HepG2 (cell line): ENCODE results near the gene RAB36. TPM values are rescaled to one million over a fixed set of nuclear protein-coding genes. Genes with fewer than 3 reads are reported as not detected.

Source experiments
- ATAC-seq: fragments of 200-7000 bp; cut with Tn5 transposase; 3 replicates; pipeline ENCODE4 v1.9.1; 2020; ENCODE audit warnings: mild to moderate bottlenecking, moderate library complexity
- BruUV-seq: library from RNA; stranded (reverse); fragments of 400-500 nt; replicated peaks from 2 replicates; lab custom pipeline; 2021; lab: Mats Ljungman, UMichigan
- CTCF ChIA-PET: fragments of 300-600 bp; formaldehyde crosslinking; extraction: SDS; loops from one replicate; lab custom pipeline; 2021; ENCODE audit warnings: low total read pairs, inconsistent platforms, low intra/inter-chr PET ratio; lab: Yijun Ruan, JAX
- POLR2A ChIA-PET: fragments of 350-600 bp; sonication (Branson Sonifier 250); formaldehyde crosslinking; loops from one replicate; lab custom pipeline; 2020; ENCODE audit warnings: antibody characterized with exemption, inconsistent platforms; lab: Yijun Ruan, JAX
- DNase-seq: peaks from one replicate; pipeline ENCODE4 v3.0.0-alpha.2; 2015; ENCODE audit warnings: low spot score
- FAIRE-seq: peaks from 3 replicates; lab custom pipeline; 2011; peaks lifted over from hg19 to GRCh38; lab: Jason Lieb, UNC
- H2AFZ ChIP-seq: one replicate; pipeline ENCODE4 v1.6.1; 2011; ENCODE audit warnings: low read length, inconsistent platforms
- H3K27ac ChIP-seq: fragments of 300-600 bp; 3 replicates; pipeline ENCODE4 v1.8.0; 2011; ENCODE audit warnings: mixed run types, mild to moderate bottlenecking, mixed read lengths, low read length, inconsistent platforms; ENCODE audit not compliant: insufficient read depth; ENCODE audit errors: extremely low read length
- H3K27me3 ChIP-seq, 2 experiments: fragments of 200-600 bp in 1 of 2; 2 replicates in 1 of 2; 3 replicates in 1 of 2; pipeline versions ENCODE4 v1.6.0 to v1.8.0; 2011; ENCODE audit warnings: low read length in 2 of 2, mild to moderate bottlenecking in 2 of 2, moderate library complexity in 2 of 2, inconsistent platforms in 1 of 2; ENCODE audit not compliant: insufficient read depth in 2 of 2, control insufficient read depth in 1 of 2
- H3K36me3 ChIP-seq, 2 experiments: fragments of 200-600 bp in 1 of 2; replicated peaks in 1 of 2; 2 replicates in 1 of 2; 3 replicates in 1 of 2; pipeline versions ENCODE4 v1.5.1 to v1.8.0; 2011; ENCODE audit warnings: low read length in 2 of 2, inconsistent platforms in 1 of 2; ENCODE audit not compliant: insufficient read depth in 2 of 2, control insufficient read depth in 1 of 2
- H3K4me1 ChIP-seq: 2 replicates; pipeline ENCODE4 v1.5.1; 2012; ENCODE audit warnings: low read length, inconsistent platforms; ENCODE audit not compliant: insufficient read depth
- H3K4me2 ChIP-seq: 2 replicates; pipeline ENCODE4 v1.6.0; 2011; ENCODE audit warnings: low read depth, low read length, inconsistent platforms
- H3K4me3 ChIP-seq, 3 experiments: fragments of 200-600 bp in 1 of 3; sonication (generic), shearing (Covaris generic) in 1 of 3; replicated peaks in 1 of 3; 2 replicates each; pipeline ENCODE4 v1.5.1; 2011 to 2016; ENCODE audit warnings: low read length in 3 of 3, inconsistent platforms in 2 of 3, low read depth in 2 of 3, mild to moderate bottlenecking in 2 of 3, control low read depth in 1 of 3, mixed read lengths in 1 of 3; ENCODE audit not compliant: insufficient read depth in 1 of 3
- H3K79me2 ChIP-seq: one replicate; pipeline ENCODE4 v1.6.1; 2011; ENCODE audit warnings: low read length, inconsistent platforms; ENCODE audit not compliant: insufficient read depth
- H3K9ac ChIP-seq: 2 replicates; pipeline ENCODE4 v1.6.0; 2011; ENCODE audit warnings: mild to moderate bottlenecking, low read depth, low read length, inconsistent platforms; ENCODE audit not compliant: insufficient read depth
- H3K9me3 ChIP-seq: 2 replicates; pipeline ENCODE4 v1.5.1; 2012; ENCODE audit warnings: mild to moderate bottlenecking, low read length
- H4K20me1 ChIP-seq: 2 replicates; pipeline ENCODE4 v1.6.0; 2011; ENCODE audit warnings: inconsistent platforms, mild to moderate bottlenecking, low read length, moderate library complexity; ENCODE audit not compliant: insufficient read depth
- JARID2 ChIP-seq: sonication (generic); formaldehyde crosslinking; IDR thresholded peaks from 2 replicates; pipeline ENCODE4 v1.8.1; 2023; ENCODE audit warnings: missing genetic modification reagents, inconsistent platforms; ENCODE audit not compliant: insufficient replicate concordance
- KLF15 ChIP-seq: sonication (generic); formaldehyde crosslinking; IDR thresholded peaks from 2 replicates; pipeline ENCODE4 v1.8.1; 2023; ENCODE audit warnings: borderline replicate concordance, mild to moderate bottlenecking, inconsistent platforms, missing genetic modification reagents, mixed read lengths
- MIXL1 ChIP-seq: IDR thresholded peaks from 2 replicates; pipeline ENCODE4 v1.6.1; 2016
- MTF1 ChIP-seq: sonication (generic); formaldehyde crosslinking; IDR thresholded peaks from 2 replicates; pipeline ENCODE4 v1.5.0; 2020; ENCODE audit warnings: missing genetic modification reagents
- MYC ChIP-seq: sonication (generic); formaldehyde crosslinking; IDR thresholded peaks from 2 replicates; pipeline ENCODE4 v1.9.0; 2021; ENCODE audit warnings: missing genetic modification reagents, borderline replicate concordance
- REL ChIP-seq: sonication (generic); formaldehyde crosslinking; conservative IDR thresholded peaks from 2 replicates; pipeline ENCODE4 v1.8.0; 2022; ENCODE audit warnings: mild to moderate bottlenecking, missing genetic modification reagents, moderate library complexity
- ZIK1 ChIP-seq: sonication (generic); formaldehyde crosslinking; IDR thresholded peaks from 2 replicates; pipeline ENCODE4 v1.5.0; 2020; ENCODE audit warnings: mild to moderate bottlenecking, low read depth, missing genetic modification reagents, borderline replicate concordance
- ZNF124 ChIP-seq: sonication (generic); formaldehyde crosslinking; IDR thresholded peaks from 2 replicates; pipeline ENCODE4 v1.4.0; 2020; ENCODE audit warnings: missing genetic modification reagents
- ZNF446 ChIP-seq: sonication (generic); formaldehyde crosslinking; IDR thresholded peaks from 2 replicates; pipeline ENCODE4 v1.5.0; 2020; ENCODE audit warnings: mild to moderate bottlenecking, missing genetic modification reagents
- ZNF747 ChIP-seq: sonication (generic); formaldehyde crosslinking; IDR thresholded peaks from 2 replicates; pipeline ENCODE4 v1.8.1; 2023; ENCODE audit warnings: missing genetic modification reagents, mild to moderate bottlenecking, borderline replicate concordance
- ZNF841 ChIP-seq: sonication (generic); formaldehyde crosslinking; IDR thresholded peaks from 2 replicates; pipeline ENCODE4 v1.8.1; 2023; ENCODE audit warnings: missing genetic modification reagents, borderline replicate concordance
- WGBS: methylation state at CpG from one replicate; pipeline ENCODE4 v1.1.6; 2017; ENCODE audit warnings: low lambda C conversion rate; 5-methylcytosine and 5-hydroxymethylcytosine counted together
- in situ Hi-C: cut with HindIII; loops from 2 replicates; pipeline ENCODE4 v1.10.0; 2017; ENCODE audit warnings: low pct_unique_long_range_greater_than_20kb; ENCODE audit not compliant: extremely low pct_ligation_motif_present
- intact Hi-C: fragments of 100-400 bp; cut with micrococcal nuclease; formaldehyde crosslinking; loops from one replicate; pipeline ENCODE4 v1.10.0; 2022; ENCODE audit not compliant: unreplicated experiment
- polyA plus RNA-seq, 8 experiments: library from polyadenylated mRNA; depleted of rRNA in 3 of 8; stranded (reverse) in 7 of 8; unstranded in 1 of 8; fragments of >200 nt; fragmentation: Illumina TruSeq in 4 of 8; extraction: Trizol in 4 of 8; gene quantifications; 2 replicates each; pipeline versions ENCODE4 v1.2.1 to v1.2.3, GENCODE V29; 2011 to 2016; ENCODE audit warnings: low read depth in 4 of 8, missing spikeins in 1 of 8, mixed read lengths in 1 of 8; ENCODE audit not compliant: insufficient read depth in 1 of 8
- total RNA-seq, 5 experiments: library from RNA; depleted of rRNA; stranded (reverse); fragments of >200 nt; fragmentation: Illumina TruSeq; extraction: Trizol; gene quantifications; 2 replicates each; pipeline ENCODE4 v1.2.3, GENCODE V29; 2016; ENCODE audit warnings: low read depth in 1 of 5
- TF ChIP-seq, protein P1 (sequence below): IDR thresholded peaks from 2 replicates; pipeline ENCODE4 v1.6.1; 2016; ENCODE audit warnings: low read depth, control low read depth
- TF ChIP-seq, protein P2 (sequence below): IDR thresholded peaks from 2 replicates; pipeline ENCODE4 v1.6.1; 2016; ENCODE audit warnings: low read depth

RAB36 gene
- total and polyA plus RNA-seq, 2 of the 13 experiments (the other 11 are each of a cell fraction or from before 2014, with no cell fraction given) = 0.24 to 0.86 TPM

DNA sequence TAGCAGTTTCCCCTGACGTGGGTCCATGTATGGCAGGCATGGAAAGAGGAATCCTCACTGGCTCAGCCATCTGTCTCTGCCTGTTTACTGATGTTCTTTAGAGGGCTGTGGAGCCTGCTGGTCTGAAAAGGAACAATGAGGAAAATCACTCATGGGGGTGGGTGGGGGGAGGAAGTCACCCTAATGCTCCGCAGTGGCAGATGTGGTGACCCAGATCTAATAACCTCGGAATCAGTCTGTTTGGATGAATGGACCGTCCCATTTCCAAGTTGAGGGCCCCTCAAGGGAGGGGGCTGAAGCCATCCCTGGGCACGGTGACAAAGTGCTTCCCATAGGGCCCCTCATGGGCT, 39.5 kb downstream of the RAB36 start:
- WGBS = 89% methylated on average over 5 of the region's 5 CpGs
- BruUV-seq = no TSS peak
- H3K9me3 ChIP-seq = no peaks in the 10 kb centered on the region
- intact Hi-C loops (no loop called here), in situ Hi-C loops (loop anchor here (5.0 kb wide), 1 partner anchor 33 kb away; no protein-coding TSS in a partner anchor)
- peak overlapping the region; percentile 12; the same call in 1 of the 2 replicates for H3K9ac ChIP-seq
- H3K4me3 ChIP-seq = peak overlapping the region in 2 of 3 experiments; percentile 7 to 14; a peak in 2 of 6 replicates
- H3K79me2 ChIP-seq = peaks cover 80% of the 10 kb centered on the region
- peaks cover 47% of the 10 kb centered on the region for H4K20me1 ChIP-seq
- peaks cover 54% of the 10 kb centered on the region for H3K4me1 ChIP-seq
- H3K27me3 ChIP-seq = no peaks in the 10 kb centered on the region; a peak in 1 of 5 replicates
- peaks cover 6 to 19% of the 10 kb centered on the region in 2 experiments; a peak in 4 of 5 replicates for H3K36me3 ChIP-seq
- H3K4me2 ChIP-seq = peak overlapping the region; percentile 95
- TF ChIP-seq ZNF841 (CRISPR knock-in tag) (no peak), KLF15 (CRISPR knock-in tag) (no peak), MIXL1 (no peak), ZNF747 (CRISPR knock-in tag) (no peak), REL (CRISPR knock-in tag) (no peak), ZNF446 (CRISPR knock-in tag) (no peak), ZIK1 (CRISPR knock-in tag) (no peak), MYC (CRISPR knock-in tag) (no peak), JARID2 (CRISPR knock-in tag) (no peak), MTF1 (CRISPR knock-in tag) (no peak), ZNF124 (CRISPR knock-in tag) (no peak)
- TF ChIP-seq, protein P1, sequence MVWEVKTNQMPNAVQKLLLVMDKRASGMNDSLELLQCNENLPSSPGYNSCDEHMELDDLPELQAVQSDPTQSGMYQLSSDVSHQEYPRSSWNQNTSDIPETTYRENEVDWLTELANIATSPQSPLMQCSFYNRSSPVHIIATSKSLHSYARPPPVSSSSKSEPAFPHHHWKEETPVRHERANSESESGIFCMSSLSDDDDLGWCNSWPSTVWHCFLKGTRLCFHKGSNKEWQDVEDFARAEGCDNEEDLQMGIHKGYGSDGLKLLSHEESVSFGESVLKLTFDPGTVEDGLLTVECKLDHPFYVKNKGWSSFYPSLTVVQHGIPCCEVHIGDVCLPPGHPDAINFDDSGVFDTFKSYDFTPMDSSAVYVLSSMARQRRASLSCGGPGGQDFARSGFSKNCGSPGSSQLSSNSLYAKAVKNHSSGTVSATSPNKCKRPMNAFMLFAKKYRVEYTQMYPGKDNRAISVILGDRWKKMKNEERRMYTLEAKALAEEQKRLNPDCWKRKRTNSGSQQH (CRISPR knock-in tag) = no peak
- TF ChIP-seq, protein P2, sequence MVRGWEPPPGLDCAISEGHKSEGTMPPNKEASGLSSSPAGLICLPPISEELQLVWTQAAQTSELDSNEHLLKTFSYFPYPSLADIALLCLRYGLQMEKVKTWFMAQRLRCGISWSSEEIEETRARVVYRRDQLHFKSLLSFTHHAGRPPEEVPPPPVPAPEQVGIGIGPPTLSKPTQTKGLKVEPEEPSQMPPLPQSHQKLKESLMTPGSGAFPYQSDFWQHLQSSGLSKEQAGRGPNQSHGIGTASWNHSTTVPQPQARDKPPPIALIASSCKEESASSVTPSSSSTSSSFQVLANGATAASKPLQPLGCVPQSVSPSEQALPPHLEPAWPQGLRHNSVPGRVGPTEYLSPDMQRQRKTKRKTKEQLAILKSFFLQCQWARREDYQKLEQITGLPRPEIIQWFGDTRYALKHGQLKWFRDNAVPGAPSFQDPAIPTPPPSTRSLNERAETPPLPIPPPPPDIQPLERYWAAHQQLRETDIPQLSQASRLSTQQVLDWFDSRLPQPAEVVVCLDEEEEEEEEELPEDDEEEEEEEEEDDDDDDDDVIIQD (CRISPR knock-in tag) = no peak
- H2AFZ ChIP-seq = no peak overlapping the region
- ChIA-PET CTCF (no interaction called here), POLR2A (no interaction called here)
- no peak for FAIRE-seq
- no peak overlapping the region for H3K27ac ChIP-seq
- DNase-seq = no peak
- ATAC-seq = no peak
